NCI-H1092 treated with DMSO at 0.1 percent for 48 hours (cell line): ENCODE data around the gene CBX8.
A peak's percentile ranks its signal among the peaks of the same experiment; 100 is the strongest.

ENCODE experiments used
- DNase-seq: peaks from one replicate; lab custom pipeline; 2025; lab: John Stamatoyannopoulos, UW

The CBX8 gene

GRCh38 chr17:79835470-79835899, 38.6 kb upstream of the CBX8 start:
- no peak for DNase-seq

DNA sequence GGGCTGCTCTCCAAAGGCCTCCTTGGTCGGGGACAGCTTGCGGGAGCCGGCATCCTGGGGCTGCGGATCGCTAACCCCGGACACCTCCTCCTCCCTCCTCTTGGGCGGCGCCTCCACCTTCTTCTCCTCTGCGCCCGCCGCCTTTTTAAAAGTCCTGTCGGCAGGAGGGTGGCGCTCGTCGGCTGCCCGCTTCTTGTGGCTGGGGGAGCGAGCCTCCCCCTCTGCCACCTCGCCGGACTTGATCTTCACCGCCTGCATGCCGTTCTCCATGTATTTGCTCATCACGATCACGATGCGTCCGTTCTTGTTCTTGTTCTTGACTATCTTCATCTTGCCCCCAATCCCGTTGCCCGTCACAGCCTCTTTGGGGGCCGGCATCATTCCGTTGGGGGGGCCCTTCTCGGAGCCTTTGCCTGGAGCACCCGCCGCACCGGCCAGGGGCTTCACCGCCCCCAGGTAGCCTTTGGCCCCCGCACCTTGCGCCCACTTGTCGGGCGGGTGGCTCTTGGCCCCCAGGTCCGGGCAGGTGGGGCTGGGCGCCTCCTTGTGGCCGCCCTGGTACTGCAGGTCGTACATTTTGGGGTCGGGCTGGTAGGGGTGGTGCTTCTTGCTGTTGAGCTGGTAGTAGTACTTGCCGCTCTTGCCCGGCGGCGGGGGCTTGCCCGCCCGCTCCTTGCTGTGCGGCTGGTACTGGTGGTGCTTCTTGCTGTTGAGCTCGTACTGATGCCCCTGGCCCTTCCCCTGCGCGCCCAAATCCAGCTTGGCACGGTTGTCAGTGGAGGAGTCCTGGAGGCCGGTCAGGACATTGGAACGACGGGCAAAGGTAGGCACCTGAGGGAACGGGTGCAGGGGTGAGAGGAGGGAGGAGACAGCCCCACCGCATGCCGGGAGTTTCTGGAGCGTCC, 37.9 kb upstream of the CBX8 start:
- DNase-seq: no peak

- no peak for DNase-seq
Observed at GRCh38 chr17:79833744-79834564, 37.1 kb upstream of the CBX8 start.

DNA sequence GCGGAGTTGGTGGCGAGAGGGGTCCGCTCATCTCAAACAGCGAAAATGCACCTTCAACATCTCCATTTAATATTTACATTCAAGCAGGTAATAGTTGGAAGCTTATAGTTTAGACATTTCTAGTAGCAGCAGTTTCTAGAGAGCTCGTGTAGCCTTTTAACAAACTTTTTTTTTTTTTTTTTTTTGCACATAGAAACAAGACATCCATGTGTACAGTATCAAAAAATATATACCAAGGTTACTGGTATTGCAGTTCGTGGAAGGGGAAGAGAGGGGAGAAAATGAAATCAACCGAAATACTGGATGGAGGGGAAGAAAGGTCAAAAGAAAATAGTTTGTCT, 36.2 kb upstream of the CBX8 start:
- DNase-seq: no peak

DNA sequence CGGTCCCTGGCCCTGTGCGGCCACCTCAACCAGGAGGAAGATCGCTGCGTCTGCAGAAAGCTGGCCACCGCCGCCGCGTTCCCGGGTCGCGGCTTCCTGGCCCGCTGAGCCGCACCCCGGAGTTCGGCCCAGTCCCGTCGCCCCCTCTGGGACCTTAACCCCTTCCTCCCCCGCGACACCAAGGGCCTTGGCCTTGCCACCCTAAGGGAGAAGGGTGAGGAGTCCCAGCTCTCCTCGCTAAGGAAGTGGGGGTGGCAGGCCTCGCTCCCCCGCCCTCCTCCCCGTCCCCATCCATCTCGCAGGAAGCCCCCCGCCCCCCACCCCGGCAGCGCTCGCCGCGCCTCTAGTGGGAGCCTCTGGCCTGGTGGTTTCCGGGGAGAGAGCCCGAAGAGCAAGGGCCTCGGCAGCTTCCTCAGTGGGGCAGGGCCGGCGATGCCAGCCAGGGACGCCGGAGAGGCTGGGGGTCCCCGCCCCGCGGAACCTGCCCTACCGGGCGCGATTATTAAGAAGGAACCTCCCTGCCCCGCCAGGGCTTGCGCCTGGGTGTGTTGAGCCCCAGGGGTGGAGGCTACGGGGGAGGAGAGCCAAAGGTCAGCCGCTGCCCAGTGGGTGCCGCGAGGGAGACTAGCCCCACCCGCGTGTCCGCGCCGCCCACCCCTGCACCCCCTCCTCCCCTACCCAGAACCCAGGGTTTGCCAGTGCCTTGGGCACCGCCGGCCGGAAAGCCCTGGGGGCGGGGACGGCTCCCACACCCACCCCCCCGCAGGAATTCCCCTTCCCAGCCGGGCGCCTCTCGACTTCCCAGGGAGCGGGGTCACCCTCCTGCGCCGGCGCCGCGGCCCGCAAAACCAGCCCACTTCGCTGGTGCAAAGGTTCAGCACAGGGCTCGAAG, 35.6 kb upstream of the CBX8 start:
- DNase-seq: no peak

DNA sequence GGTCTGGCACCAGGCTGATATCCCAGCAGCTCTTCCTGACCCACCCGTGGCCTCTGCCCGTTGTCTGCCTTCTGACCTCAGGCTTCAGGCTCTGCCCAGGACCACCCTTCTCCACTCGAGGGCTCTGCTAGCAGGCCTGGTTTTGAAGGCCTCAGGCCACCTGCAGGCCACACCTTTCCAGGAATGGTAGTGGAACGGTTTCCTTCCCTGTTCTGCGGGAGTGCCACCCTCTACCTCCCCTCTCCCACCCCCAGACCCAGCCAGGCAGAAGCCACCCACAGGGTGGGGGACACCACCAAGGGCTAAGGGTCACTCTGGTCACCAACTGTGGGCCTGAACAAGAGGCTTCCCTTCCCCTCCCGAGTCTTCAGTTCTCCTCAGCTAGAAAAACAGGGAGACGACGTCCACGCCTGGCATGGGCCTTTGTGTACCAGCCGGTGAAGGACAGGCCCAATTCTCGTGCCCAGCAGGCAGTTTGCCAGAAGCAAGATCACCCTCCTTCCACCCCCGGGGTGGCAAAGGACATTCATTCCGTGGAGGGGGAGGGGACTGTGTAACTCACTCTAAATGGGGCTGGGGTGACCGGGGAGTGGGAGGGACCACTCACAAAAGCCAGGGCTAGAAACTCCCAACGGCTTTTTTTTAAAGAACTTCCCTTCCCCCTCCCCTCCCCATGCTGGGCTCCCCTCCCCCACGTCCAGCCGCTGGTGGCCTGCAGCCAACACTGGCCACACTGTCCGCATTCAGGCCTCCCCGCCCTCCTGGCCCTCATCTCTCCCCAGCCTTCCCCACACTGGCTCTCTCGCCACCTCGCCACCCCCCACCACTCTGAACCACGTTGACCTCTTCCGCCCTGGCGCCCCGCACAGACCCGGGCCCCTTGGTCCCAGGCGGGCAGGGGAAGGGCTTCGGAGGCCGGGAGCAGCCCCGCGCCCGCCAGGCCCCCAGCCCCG, 34.7 kb upstream of the CBX8 start:
- peak; percentile 18 for DNase-seq

GRCh38 chr17:79830763-79831264, 33.9 kb upstream of the CBX8 start:
- no peak for DNase-seq

DNA sequence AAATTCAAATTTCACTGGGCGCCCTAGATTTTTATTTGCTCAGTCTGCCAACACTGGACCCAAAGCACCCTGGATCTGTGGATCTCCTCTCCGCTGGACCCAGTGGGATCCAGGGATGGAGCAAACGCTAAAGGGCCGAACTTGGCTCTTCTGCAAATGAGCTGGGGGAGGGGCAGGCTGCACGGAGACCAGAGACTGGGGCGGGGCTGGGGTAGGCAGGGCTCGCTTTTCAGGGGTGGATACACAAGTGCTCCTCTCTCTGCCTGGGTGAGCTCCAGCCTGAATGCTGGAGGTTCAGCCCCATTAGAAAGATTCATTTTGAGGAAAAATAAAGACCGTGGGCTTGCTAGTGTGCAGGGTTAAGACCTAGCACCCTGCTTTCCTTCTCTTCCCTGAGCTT, 33.4 kb upstream of the CBX8 start:
- DNase-seq: no peak

DNA sequence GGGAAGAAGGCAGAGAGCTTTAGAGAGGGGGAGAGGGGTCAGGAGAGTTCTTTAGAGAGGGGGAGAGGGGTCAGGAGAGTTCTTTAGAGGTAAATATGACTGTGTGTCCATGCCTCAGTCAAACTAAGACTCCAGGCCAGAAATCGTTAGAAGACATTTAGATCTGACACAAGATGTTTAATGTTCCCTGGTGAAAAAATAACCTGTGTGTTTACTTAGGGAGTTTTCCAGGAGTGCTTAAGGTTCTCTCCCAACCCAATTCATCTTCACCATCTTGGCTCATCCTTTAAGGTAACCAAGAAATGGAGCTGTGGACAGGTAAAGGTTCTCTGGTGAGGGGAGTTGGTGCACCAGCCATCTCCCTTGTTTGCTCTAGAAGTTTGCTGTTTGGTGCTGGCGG, 32.6 kb upstream of the CBX8 start:
- DNase-seq: no peak

DNA sequence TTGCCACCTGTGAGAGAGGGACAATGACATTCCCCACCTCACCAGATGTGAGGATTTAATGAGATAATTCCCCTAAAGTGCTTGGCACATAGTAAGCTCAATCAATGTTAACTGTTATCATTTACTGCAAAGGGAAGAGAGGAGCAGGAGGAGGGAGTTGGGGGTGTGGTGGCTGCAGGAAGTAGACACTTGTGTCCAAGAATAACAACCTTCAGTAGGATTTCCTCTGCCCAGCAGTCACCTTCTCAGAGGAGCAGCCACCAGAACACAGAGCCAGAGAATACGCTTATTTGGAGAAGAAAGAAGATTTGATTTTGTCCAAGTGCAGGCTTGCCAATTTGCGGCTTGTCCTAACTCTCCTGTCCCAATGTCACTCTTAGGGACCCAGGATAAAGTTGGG, 32.1 kb upstream of the CBX8 start:
- DNase-seq: no peak

GRCh38 chr17:79826841-79827578, 30.1 kb upstream of the CBX8 start:
- no peak for DNase-seq

DNA sequence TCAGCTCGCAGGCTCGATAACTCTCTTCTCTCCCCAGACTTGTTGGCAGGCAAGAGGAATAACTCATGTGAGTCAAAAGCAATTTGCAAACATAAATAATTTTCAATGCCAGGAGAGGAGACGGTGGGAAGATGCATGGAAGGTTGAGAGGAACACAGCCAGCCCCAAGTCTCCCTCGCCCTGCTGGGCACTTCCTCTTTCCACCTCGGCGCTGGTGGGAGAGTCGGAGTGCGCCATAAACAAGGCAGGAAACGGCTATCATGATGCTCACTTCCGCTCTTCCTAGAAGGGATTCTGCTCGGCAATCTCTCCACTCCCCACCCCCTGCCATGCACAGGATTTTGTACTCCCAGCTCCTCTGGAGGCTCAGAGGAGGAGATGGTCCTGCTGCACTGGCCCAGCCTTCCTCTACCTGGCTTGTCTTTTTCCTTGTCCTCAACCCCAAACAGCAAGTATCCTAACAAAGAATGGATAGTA, 29.4 kb upstream of the CBX8 start:
- no peak for DNase-seq

DNA sequence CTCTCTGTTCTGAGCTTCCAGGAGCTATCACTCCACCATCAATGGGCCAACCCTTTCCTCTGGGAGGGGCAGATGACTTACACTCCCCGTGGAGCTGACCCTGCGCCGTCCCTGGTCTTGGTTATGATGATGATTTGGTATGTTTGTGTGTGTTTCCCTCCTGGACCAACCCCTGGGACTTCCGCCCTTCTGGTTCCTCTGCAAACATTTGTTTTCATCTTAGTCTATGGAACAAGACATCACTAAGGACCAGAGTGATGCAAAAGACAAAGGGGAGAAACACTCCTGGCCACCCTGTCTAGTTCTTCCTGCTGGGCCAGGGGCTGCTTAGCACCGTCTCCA, 28.7 kb upstream of the CBX8 start:
- DNase-seq: no peak

DNA sequence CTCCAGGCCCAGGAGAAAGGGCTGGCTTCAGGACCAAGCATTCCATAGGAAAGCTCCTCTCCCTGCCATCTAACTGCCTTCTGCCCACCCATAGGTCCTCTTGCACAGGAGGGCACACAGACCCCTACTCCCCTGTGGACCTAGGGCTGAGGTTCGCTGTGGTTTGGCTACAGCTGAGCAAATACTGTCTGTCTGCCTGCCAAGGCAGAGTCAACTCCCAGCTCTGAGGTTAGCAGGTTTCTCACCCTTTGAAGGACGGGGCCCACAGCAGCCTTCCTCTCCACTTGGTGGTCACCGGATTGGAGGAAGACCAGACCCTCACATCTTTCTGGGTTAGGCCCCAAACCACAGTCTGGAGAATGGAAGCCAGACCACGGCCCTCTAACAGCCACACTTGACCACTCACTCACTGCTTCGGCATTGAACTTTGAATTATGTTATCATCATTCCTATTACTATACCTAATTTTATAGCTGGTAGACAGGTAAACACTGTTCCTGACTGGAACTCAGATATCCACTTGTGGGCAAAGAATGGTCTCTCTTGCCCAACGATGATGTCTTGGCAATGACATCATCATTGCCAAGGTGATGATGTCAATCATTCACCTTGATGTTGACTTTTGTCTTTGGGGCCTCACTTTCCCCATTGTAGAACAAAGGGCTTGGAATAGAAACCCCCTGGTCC, 28.2 kb upstream of the CBX8 start:
- DNase-seq: no peak

DNA sequence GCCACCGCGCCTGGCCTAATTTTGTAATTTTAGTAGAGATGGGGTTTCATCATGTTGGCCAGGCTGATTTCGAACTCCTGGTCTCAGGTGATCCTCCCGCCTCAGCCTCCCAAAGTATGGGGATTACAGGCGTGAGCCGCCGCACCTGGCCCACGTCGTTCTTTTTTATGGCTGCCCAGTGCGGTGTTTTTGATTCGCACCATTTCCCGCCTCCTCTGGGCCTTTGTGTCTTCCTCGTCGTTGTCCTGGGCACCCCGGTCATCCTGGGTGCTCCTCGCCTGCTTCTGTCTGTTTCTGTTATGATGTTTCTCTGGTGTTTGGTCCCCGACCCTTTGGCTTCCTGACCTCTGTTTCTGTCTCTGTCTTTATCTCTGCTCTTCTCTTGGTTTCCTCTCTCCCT, 27.4 kb upstream of the CBX8 start:
- no peak for DNase-seq

DNA sequence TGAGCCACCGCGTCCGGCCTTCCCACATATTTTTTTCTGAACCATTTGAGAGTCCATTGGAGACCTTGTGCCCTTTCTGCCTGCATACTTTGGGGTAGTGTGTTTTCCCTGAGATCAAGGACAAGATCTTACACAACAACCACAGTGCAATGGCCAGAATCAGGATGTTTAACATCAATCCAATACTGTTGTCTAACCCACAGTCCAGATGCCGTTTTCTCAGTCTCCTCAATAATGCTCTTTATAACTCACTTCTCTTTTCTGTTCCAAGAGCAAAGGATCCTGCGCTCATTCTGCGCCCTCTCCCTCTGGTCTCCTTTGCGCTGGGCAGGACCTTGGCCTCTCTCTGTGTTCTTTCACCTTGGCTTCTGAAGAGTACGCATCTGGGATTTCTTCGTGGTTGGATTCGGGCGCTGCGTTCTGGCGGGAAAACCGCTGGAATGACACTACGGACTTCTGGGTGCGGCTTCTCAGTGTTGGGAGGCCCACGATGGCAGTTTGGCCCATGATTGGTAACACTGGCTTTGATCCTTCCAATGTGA, 25.8 kb upstream of the CBX8 start:
- DNase-seq: no peak

GRCh38 chr17:79821331-79822095, 24.6 kb upstream of the CBX8 start:
- DNase-seq: no peak

GRCh38 chr17:79820959-79821330, 24.1 kb upstream of the CBX8 start:
- DNase-seq: no peak
